HG02678 (cell line): ENCODE results near the gene TESK2.
A peak's percentile ranks its signal among the peaks of the same experiment; 100 is the strongest.
"Not testable (repeated sequence)": the region's sequence is repeated elsewhere in the genome, so short reads cannot be mapped to it uniquely, and the experiment has no call there.

Source experiments
- ATAC-seq: cut with Tn5 transposase; IDR thresholded peaks from one replicate; pipeline ENCODE4 v1.9.1; 2021; ENCODE audit warnings: mild to moderate bottlenecking, moderate library complexity; ENCODE audit not compliant: unreplicated experiment

Gene TESK2

DNA sequence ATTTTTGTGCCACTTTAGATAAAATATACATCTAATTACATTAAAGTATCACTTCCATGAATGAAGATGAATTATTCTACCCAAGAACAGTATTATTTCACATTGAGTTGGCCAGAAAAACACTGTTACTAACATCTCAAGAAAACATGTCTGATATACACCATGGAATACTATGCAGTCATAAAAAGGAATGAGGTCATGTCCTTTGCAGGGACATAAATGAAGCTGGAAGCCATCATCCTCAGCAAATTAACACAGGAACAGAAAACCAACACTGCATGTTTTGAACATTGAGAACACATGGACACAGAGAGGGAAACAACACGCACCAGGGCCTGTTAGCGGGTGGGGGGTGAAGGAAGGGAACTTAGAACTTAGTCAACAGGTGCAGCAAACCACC is 69.0 kb downstream of the TESK2 start:
- ATAC-seq = no peak

DNA sequence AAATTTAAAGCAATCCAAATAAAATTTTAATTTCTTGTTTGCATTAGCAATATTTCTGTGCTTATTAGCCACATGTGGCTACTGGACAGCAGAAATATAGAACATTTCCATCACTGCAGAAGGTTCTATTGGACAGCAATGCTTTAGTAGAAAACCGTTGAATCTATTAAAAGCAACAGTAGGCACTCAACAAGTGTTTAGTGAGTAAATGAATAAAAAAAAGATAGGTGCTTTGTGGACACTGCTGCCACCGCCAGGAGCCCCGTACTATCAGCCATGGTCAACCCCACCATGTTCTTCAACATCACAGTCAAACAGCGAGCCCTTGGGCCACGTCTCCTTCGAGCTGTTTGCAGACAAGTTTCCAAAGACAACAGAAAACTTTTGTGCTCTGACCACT is 76.2 kb downstream of the TESK2 start:
- no peak for ATAC-seq

DNA sequence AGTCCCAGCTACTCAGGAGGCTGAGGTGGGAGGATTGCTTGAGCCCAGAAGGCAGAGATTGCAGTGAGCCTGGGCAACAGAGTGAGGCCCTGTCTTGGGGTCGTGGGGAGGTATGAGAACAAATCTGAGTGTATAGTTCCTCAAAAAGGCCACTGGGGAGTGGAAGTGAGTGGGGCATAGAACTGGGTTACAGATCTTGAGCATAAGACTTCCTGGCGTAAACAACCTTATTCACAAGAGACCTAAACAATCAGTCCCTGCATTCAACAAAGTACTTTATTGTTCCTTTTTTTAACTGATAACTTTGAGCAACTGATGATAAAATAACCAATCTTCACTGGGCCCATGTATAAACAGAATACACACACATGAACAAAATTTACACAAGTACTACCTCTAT is 78.1 kb downstream of the TESK2 start:
- ATAC-seq = no peak

DNA sequence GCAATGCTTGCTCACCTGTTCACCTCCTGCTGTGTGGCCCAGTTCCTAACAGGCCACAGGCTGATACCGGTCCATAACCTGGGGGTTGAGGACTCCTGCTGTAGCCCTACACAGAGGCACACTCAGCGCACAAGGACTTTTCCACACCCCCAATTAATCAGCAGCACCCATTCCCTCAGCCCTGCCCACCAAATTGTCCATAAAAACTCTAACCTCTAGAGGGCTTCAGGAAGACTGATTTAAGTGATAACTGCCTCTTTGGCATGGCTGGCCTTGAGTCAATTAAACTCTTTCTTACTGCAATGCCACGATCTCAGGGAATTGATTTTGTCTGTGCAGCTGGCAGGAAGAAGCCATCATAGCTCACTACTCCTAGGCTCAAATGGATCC is 79.5 kb downstream of the TESK2 start:
- no peak for ATAC-seq

DNA sequence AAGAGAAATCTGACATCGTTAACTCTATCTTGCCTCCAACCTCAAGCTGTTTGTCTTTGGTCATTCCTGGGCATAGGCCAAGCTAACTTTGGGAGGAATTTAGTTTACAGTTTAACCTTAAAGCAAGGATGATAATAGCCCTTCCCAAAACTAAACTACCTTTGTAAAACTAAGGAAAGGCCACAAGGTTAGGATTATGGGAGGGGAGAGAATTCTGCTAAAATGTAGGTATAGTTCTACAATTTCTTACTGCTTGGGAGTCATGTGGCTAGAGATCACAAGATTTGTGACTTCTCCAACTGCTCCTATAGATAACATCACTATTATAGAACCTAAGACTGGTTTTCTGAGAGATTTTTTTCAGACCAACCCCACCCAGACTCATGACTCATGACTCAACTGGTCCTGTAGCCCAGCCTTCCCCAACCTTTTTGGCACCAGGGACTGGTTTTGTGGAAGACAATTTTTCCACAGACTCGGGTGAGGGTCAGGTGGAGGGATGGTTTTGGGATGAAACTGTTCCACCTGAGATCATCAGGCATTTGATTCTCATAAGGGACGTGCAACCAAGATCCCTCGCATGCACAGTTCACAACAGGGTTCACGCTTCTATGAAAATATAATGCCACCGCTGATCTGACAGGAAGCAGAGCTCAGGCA is 80.0 kb downstream of the TESK2 start:
- no peak for ATAC-seq

DNA sequence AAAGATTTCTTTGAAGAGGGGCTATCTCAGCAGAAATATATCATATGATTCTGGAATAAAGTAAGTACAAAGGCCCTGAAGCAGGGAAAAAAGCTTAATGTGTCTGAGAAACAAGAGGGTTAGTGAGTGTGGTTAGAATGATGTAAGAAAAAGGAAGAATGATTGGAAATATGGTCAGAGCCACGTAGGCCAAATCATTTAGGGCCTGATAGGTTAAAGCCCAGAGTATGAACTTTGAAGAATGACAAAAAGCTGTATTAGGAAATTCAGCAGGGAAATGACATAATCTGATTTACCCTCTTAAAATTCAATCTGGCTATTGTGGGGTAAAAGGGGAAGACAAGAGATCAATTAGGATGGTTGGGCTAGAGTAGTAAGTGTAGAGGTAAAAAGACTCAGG is 81.7 kb downstream of the TESK2 start:
- ATAC-seq = no peak

DNA sequence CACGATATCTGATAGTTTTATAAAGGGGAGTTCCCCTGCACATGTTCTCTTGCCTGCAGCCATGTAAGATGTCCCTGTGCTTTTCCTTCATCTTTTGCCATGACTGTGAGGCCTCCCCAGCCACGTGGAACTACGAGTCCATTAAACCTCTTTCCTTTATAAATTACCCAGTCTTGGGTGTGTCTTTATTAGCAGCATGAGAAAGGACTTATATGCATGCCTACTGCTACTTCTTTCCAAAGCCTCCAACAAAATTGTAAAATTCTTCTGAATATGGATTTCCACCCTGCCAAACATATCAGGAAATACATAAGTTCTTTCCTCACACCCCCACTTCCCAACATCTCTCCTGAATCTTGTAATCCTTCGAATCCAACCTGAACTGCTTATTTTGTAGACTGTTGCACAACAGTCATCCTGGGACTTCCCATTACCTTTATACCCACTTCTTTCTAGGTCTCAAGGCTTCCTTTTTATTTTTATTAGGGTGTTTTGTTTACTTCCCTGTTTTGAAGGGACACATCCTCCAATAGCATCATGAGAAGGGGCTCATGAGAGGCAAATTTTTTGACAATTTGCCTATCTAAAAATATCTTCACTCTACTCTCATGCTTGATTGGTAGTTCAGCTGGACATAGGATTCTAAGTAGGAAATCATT is 83.2 kb downstream of the TESK2 start:
- no peak for ATAC-seq

DNA sequence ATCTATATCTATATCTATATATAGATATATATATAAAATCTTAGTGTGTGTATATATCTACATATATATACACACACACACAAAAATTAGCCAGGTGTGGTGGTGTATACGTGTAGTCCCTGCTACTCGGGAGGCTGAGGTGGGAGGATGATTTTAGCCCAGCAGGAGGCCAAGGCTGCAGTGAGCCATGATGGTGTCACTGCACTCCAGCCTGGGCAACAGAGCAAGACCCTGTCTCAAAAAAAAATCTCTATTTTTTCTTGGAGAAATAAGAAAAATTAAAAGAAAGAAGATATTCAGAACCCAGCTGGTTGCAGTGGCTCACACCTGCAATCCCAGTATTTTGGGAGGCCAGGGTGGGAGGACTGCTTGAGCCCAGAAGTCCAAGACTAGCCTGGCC is 85.3 kb downstream of the TESK2 start:
- ATAC-seq = no peak

DNA sequence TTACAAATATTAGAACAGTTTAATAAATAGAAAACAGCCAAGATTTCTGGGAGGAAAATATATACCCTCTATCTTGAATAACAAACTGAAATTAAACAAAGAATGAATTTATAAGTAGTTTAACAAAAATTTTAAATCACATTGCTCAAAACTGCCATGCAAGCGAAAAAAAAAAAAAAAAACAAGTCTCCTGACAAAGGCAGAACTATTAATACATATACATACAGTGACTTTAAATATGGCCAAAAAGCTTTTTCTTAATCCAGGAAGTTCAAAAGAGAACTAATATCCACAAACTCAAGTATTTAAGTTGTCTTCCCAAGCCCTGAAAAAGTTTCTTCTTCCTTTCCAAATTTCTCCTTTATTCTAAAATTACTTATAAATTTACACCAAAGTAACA is 87.2 kb downstream of the TESK2 start:
- ATAC-seq = no peak

DNA sequence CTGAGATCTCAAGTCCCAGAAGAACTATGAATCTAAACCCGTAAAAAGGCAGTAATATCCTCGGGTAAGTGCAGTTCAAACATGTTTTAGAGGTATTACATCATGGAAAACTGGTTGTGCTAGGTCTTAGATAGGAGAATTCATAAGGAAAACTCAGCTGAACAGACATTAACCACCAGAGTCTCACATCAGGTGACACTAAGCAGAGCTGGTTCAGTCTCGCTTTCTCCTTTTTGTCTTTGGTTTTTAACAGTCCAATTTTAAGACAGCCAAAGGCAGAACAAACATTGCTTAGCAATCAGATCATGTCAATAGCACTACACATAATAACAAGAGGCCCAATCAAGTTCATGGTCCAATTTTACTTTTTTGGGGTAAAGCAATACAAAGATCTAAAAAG is 87.7 kb downstream of the TESK2 start:
- ATAC-seq = no peak

DNA sequence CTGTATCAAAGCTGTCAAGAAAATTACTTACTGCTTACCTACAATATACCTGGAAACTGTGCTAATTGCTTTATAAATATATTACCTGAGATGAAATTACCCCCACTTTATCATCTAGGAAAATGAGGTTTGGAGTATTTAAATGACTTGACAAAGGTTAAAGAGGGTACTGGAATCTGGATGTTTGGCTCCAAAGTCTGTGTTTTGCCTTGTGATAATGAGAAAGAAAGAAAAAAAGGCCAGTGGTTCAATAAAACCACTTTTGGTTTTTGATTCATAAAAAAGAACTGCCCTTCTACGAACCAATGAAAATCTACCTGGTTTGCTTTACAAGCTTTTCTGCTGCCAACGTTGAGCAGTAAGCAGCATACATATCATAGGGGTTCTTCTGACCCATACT is 89.4 kb downstream of the TESK2 start:
- no peak for ATAC-seq

DNA sequence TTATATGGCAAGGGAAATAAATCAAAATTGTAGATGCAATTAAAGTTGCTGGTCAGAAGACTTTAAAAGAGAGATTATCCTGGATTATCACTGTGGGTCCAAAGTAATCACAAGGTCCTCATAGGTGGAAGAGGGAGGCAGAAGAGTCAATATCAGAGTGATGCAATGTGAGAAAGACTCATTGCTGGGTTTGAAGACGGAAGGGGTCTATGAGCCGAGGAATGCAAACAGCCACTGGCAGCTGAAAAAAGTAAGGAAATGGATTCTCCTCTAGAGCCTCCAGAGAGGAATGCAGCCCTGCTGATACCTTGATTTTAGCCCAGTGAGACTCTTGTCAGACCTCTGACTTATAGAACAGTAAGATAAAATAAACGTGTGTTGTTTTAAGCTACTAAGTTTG is 90.9 kb downstream of the TESK2 start:
- no peak for ATAC-seq

DNA sequence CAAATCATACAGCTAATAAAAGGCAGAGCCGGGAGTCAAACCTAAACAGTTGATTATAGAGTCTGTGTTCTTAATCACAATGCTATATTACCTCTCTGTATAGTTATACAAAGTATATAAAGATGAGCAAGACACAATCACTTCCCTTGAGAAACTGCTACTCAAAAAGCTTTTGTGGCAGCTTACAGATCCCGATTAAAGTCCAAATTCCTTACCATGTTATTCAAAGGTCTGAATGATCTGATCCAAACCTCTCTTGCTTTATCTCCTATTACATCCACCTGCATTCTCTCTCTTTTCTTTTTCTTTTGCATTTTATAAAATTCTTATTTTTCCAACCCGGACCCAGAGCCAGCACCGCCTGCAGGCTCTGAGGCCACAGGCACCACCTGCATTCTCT is 93.7 kb downstream of the TESK2 start:
- ATAC-seq = no peak

DNA sequence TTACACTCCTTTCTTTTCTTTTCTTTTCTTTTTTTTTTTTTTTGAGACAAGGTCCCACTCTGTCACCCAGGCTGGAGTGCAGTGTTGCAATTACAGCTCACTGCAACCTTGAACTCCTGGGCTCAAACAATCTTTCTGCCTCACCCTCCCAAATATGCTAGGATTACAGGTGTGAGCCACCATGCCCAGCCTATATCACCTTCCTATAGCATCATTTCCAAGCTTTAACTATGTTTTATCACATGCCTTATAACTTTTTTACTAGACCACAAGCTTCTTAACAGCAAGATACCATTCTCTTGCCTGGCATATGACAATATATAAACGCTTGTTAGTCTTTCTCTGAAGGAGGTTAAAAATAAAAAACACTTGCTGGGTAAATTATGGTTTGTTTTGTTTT is 95.4 kb downstream of the TESK2 start:
- ATAC-seq = no peak

DNA sequence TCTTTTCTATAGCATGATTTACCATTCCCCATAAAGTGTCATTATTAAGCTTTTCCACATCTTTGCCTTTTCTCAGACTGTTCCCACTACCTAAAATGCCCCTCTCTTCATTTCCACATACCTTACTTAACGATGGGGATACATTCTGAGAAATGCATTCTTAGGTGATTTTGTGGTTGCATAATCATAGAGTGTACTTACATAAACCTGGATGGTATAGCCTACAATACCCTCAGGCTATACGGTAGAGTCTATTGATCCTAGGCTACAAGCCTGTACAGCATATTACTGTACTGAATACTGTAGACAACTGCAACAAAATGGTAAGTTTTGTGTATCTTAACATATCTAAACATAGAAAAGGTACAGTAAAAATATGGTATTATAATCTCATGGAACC is 95.9 kb downstream of the TESK2 start:
- ATAC-seq = no peak

DNA sequence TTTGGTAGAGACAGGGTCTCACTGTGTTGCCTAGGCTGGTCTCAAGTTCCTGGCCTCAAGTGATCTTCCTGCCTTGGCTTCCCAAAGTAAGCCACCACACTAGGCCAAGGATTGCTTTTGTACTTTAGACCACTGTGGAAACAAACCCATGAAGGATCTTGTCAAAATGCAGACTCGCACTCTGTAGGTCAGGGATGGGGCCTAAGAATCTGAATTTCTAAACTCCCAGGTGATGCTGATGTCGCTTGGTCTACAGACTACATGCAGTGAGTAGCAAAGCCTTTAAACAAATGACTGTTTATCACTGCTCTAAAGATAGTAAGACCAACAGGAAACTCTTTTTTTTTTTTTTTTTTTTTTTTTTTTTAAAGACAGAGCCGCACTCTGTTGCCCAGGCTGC is 96.6 kb downstream of the TESK2 start:
- peak; percentile 74 for ATAC-seq

DNA sequence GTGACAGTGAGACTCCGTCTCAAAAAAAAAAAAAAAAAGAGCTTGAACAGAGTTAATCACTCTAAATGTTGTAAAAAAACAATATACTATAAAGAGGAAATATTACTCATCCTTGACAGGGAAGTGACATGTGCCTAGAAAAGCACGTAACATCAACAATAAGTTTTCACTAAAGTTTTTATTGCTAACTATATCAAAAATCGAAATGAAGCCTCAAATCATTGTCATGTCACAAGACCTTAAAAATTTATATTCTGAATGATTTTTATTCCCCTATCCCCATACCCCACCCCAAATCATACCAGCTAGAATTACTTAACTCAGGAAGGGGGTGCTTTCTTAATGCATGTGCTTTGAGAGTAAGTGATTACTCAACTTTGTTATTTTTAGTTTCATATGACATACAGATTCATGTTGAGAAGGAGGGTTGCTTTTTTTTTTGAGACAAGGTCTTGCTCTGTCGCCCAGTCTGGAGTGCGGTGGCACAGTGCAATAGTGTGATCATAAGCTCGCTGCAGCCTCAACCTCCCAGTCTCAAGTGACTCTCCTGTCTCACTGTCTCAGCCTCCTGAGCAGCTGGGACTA is 97.2 kb downstream of the TESK2 start:
- ATAC-seq = peak; percentile 69

DNA sequence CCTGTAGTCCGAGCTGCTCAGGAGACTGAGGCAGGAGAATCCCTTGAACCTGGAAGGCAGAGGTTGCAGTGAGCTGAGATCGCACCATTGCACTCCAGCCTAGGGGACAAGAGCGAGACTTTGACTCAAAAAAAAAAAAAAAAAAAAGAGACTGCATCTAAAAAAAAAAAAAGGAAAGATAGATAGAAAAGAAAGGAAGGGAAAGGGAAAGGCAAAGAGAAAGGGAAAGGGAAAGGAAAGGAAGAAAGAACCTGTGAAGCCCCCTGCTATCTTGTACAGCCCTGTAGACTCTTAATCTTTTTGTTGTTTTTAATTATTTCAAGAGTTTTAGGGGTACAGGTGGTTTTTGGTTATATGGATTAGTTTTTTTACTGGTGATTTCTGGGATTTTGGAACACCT is 104.7 kb downstream of the TESK2 start:
- ATAC-seq = no peak

DNA sequence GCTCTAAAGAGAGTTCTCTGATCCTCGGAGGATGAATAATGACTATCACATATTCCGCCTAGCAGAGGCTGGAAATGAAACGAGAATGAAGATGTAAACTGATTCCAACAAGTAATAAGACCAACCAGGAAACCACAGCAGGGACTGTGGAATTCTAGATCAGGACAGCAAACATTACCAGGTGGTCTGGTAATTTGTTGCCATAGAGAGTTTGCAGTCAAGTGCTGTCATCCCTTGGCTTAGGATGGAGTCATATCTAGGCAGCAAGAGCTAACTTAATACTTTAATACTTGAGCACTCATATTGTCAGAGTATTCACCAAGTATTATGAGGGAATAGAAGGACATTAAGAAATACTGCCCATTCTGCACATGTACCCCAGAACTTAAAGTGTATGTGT is 105.7 kb downstream of the TESK2 start:
- no peak for ATAC-seq

DNA sequence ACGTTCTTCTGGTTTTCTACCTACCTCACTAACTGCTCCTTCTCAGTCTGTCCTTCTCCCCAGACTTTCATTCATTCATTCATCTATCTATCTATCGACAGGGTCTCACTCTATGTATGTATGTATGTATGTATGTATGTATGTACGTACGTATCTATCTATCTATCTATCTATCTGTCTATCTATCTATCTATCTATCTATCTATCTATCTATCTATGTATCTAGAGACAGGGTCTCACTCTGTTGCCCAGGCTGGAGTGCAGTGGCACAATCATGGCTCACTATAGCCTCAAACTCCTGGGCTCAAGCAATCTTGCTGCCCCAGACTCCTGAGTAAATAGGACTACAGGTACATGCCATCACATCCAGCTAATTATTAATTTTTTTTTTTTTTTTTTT is 106.8 kb downstream of the TESK2 start:
- ATAC-seq = not testable (repeated sequence)

DNA sequence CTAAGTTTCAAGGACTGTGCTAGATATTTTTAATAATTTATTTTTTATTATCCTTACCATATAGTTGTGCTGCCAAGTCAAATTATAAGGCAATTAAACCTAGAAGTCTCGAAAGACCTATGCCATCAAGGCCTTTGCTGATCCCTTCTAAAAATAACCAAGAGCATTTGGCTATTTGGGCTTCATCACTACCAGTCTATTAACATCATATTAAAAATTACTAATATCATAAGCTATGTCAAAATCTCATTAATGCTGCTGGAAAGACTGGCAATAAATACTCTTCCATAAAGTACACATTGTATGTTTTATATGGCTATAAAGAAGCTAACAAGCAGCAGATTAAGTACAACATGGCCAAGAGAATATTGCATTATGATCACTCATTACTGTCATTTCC is 107.8 kb downstream of the TESK2 start:
- no peak for ATAC-seq

DNA sequence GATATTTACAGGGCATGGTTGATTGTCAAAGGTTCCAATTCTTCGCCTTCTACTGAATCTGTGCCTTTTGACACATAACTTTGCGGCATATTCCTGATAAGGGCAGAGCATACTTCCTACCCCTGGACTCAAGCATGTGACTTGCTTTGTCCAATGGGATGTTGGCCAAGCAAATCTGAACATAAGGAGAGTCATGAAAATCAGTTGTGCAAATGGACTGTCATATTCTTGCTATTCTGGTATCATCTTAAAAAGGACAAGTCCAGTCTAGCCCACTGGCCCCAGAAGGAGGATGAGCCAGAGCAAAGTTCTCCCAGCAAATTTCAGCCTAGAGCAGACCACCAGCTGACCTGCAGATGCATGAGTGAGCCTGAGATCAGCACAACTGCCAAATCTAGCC is 109.7 kb downstream of the TESK2 start:
- no peak for ATAC-seq

DNA sequence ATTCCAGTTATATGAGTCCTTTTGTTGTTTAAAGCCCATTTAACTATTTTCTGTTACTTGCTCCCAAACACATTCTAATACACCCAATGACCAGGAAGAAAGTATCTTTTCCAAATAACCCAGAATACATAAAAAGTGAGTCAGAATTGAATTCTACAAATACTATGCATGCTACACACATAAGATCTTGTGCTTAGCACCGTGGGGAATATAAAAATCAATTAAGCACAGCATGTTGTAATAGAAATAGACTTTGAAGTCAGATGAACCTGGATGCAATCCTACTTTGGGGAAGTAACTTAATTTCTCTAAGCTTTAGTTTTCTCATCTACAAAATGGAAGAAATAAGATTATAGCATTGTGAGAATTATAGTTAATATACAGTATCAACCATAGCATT is 110.2 kb downstream of the TESK2 start:
- no peak for ATAC-seq
